D721Med (cell line): ENCODE results near the gene PCCB.

ENCODE experiments used
- DNase-seq: peaks from one replicate; pipeline ENCODE4 v3.0.0; 2011; ENCODE audit warnings: low spot score; ENCODE audit not compliant: insufficient read length
- FAIRE-seq: peaks from 2 replicates; lab custom pipeline; 2011; peaks lifted over from hg19 to GRCh38; lab: Jason Lieb, UNC
- TF ChIP-seq, protein P1 (sequence below): IDR thresholded peaks from 2 replicates; pipeline ENCODE4 v1.5.1; 2012; ENCODE audit warnings: mild to moderate bottlenecking, control low read depth; ENCODE audit not compliant: insufficient read depth; ENCODE audit errors: missing control alignments

The PCCB gene

DNA sequence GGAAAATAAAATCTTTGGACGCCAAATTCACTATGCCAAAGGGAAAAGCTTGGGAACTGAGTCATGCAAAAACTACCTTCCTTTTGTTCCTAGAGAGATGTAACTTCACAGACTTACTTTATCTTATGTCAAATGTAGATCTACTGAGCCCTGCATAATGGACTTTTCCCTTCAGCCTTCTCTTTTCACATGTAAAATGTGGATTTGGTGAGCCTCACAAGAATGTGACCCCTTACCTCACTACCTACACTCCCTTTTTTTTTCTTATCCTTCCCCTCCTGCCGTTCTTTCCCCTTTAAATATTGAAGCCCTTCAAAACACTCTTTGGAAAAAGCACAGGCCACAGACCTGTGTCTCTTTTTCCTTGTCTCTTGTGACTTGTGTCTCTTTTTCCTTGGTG lies 14.0 kb upstream of the PCCB start:
- FAIRE-seq: no peak
- TF ChIP-seq, protein P1, sequence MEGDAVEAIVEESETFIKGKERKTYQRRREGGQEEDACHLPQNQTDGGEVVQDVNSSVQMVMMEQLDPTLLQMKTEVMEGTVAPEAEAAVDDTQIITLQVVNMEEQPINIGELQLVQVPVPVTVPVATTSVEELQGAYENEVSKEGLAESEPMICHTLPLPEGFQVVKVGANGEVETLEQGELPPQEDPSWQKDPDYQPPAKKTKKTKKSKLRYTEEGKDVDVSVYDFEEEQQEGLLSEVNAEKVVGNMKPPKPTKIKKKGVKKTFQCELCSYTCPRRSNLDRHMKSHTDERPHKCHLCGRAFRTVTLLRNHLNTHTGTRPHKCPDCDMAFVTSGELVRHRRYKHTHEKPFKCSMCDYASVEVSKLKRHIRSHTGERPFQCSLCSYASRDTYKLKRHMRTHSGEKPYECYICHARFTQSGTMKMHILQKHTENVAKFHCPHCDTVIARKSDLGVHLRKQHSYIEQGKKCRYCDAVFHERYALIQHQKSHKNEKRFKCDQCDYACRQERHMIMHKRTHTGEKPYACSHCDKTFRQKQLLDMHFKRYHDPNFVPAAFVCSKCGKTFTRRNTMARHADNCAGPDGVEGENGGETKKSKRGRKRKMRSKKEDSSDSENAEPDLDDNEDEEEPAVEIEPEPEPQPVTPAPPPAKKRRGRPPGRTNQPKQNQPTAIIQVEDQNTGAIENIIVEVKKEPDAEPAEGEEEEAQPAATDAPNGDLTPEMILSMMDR: no peak
- no peak for DNase-seq

DNA sequence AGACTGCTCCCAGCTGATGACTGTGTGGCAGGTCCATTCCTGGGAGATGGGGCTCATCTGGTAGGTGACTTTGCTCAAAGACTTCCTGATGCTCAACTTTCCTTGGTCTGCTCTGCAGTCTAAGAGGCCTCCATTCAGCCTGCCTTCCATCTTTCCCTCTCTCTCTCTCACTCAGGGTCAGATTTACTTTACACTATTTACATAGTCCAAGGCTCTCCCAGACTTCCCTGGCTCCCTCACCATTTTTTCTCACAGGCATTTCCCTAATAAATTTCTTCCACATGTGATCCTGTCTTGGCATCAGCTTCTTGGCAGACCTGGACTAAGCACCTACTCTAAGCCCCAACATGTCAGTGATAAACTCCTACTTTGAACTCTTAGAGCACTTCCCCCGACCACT lies 13.0 kb upstream of the PCCB start:
- DNase-seq (no peak), FAIRE-seq (no peak)
- TF ChIP-seq, protein P1: no peak

DNA sequence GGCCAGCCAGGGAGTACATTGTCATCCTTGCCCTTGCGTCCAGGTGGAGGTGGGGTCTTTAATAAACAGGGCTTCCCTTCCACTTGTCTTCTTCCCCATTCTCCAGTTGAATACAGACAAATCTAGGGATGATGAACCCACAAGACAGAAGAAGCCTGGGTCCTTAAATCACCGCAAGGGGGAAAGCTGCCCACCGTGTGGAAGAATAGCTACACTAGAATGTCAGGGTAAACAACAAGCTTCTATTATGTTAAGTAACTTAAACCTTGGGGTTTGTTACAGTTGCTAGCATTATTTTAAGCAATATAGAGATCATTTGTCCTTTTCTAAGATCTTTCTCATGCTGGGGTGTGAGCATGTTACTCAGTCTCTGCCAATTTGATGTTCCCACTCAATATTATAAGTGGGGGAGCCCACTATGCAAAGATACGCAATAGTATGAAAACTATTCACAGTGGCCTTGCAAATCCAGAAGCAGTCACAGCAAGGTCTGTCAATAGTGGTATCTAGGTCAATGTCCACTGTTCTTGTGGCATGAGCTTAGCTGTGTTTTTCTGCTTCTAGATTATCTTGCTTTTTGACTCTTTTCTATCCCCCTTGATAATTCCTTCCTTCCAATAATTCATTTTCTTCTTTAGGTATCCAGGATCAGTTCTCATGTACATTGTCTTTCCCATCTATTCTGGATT lies 12.0 kb upstream of the PCCB start:
- TF ChIP-seq, protein P1: no peak
- DNase-seq (no peak), FAIRE-seq (no peak)

DNA sequence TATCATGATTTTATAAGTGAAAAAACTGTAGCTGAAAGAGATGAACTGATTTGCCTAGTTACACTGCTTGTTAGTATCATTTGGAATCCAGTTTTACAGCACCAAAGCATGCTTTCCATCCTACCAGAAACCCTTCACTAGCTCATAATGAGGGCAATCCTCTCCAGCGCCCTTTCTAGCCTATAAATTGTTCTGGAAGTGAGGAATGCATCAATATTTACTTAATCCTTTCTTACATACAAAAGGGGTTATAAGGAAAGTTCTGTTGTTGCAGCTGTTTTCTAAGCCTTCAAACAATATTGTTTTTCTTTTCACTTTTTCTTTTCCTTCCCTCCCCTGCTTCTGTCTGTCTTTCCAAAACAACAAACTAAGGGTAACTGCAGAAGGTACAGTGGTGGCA lies 11.0 kb upstream of the PCCB start:
- DNase-seq (no peak), FAIRE-seq (no peak)
- TF ChIP-seq, protein P1: no peak

DNA sequence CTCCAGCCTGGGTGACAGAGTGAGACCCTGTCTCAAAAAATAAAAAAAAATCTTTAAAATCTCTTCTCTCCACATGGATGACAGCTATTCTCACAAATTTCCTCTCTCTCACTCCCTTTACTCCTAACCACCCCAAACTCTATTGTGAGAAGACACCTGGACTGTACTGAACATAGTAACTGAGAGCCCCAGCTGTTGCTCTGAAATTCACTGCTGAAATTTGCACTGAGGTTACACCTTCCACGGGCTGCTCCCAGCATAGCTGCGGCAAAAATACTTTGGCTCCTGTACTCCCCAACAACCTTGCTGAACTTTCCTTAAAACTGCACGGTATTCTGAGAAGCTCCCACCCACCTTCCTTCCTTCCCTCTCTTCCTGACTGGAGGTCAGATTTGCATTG lies 4.4 kb upstream of the PCCB start:
- DNase-seq (no peak), FAIRE-seq (no peak)
- TF ChIP-seq, protein P1: no peak

DNA sequence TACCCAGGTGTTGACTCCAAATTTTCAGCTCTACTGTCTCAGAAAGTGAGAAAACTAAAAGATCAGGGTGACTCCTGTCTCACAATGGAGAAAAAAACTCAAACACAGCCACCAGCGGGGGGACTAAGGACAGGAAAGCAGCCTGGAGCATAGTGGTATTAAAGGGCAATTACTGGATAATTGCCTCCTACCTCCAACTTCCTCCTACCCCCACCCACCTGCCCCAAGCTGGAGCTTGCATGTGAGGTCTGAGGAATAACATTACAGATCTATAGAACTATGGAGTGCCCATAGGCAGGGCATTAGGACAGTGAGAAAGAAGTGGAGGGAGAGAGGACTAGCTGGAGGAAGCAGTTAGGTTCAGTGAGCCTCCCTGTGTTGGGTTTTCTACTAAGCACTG lies 2.7 kb upstream of the PCCB start:
- TF ChIP-seq, protein P1: no peak
- FAIRE-seq (no peak), DNase-seq (no peak)

DNA sequence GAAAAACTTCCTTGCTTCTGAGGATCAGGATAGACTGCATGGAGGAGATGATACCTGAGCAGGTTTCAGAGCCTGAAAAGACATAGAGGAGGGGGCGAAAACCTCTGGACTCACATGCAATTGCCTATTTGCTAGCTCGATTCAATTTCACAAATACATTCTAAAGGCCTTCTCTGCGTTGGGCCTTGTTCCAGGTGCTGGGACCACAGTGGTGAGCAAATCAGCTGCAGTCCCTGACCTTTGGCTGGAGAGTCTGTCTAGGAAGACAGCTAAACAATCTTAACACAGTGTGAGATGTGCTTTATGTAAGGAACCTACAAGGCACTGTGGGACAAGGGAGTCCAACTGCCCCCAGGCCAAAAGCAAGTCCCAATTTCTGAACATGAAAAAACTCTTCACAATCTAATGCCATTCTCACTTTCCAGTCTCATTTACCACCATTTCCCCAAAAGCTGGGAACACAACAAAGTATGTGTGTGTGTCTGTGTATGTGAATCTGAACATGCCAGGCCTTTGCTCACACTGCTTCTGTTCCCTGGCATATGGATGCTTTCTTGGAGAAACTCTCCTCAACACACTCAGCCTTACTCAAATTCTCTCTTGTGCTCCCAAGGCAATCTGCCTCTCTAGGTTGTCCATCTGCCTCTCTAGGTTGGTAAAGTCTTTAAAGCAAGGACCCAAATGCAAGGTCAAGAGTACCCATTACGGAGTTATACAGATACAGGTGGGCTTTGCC lies 2.1 kb upstream of the PCCB start:
- FAIRE-seq (no peak), DNase-seq (no peak)
- TF ChIP-seq, protein P1: no peak
